Activated CD4-positive, alpha-beta T cell treated with anti-CD3 and anti-CD28 coated beads, Interleukin-2, Interleukin-4, amounts not matched to agents 100 ng/mL and 50 ng/mL, durations not matched to agents 16 hours and 8 hours (primary cell): ENCODE measurements around the gene SERPINB10.

ENCODE experiments used
- DNase-seq: peaks from one replicate; pipeline ENCODE4 v3.0.0-alpha.2; 2020; ENCODE audit warnings: low spot score

Gene SERPINB10

DNA sequence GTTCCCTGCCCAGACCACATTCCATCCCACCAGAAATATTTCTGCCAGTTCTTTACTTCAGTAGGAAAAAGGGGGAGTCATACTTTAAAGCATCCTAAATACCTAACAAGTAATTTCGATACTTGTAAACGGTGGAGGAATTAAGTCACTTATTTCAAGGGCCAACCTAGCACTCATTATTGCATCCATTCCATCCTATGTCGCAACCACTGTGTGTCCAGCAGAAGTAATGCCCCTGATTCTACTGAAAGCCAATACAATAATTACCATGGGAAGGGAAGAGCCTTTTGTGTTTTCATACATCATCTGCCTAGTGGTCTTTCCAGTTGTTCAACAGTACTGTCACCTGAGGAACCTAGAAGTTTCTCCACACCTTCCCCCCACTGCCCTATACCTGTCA, 74.6 kb downstream of the SERPINB10 start:
- no peak for DNase-seq
